Measurements from ENCODE around the gene MELTF.

MELTF gene

DNA sequence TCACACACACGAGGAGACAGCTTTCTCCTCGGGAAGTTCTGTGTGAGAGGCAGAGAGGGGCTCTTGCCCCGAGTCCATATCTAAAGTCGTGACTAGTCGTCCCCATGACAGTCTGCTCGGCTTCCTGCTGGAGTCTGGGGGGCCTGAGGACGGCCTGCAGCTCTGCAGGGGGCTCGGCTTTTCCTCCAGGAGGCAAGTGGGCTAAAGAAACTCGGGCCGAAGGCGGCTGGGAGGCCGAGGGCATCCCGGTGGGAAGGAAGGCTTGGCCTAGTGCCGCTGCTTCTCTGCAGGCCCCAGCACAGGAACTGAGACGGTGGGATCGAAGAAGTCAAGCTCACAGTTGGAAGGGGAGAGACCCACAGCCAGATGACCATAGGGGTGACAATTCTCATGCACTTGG lies 35.6 kb downstream of the MELTF start:
- DNase-seq (ENCODE audit: low read depth) = no peak

- DNase-seq (ENCODE audit: low read depth) = no peak
These were observed 37.1 kb downstream of the MELTF start for GRCh38 chr3:196992461-196993065.

- DNase-seq (ENCODE audit: low read depth) = no peak
These were observed 37.8 kb downstream of the MELTF start for GRCh38 chr3:196991581-196992460.

GRCh38 chr3:196990601-196991007 lies 39.0 kb downstream of the MELTF start:
- no peak for DNase-seq (ENCODE audit: low read depth)

DNA sequence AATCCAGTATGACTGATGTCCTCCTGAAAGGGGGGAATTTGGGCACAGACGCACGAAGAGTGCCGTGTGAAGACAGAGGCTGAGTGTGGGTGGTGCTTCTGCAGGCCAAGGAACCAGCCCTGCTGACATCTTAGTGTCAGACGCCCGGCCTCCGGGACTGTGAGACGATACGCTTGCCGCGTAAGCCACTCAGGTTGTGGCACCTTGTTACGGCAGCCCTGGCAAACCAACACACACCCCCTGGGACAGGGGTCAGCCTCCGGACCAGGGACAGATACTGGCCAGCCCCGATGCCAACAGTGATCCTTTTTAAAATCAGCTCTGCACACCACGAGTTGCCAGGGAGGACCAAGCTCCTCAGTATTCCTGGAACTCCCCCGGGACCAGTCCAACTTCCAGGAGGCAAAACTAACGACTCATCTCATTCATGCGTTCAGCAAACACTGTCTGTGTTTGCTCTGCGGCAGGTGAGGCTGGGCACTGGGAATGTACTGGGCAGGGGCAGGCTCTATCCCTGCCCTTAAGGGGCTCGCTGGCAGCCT lies 39.8 kb downstream of the MELTF start:
- no peak for DNase-seq (ENCODE audit: low read depth)

DNA sequence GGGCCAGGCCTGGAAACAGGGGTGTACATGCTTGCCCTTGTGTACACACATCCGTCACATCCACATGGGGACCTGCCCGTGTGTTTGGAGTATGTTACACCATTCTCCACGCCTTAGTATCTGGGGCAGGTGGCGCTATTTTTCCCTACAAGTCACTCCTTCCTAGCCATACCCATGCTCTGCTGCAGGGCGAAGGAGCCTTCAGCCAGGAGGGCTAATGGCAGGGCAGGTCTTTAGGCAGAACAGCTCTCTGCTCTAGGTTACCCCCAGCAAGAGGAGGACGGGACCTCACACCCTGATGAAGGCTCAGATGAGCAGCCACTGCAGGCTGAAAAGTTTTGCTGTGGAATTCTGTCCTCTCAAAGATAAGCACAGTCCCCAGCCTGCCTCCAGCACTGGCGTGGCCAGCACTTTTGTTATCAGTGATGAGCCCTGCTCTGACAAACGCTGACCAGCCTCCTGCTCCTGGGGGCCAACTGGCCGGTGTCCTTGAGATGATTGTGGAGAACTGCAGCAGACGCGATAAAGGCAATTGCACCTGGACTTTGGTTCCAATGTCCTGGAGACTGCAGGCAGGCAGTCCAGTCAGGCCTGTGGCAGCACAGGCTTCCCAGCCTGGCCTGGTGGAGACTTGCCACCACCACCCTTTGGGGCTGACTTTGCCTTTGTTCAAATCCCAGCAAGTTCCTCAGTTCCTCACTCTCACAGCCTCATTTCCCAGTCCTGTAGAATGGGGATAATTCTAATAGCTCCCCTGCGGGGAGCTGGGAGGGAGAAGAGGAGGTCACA lies 41.2 kb downstream of the MELTF start:
- no peak for DNase-seq (ENCODE audit: low read depth)

- DNase-seq (ENCODE audit: low read depth) = no peak
These were observed 42.6 kb downstream of the MELTF start for GRCh38 chr3:196987022-196987421.

DNA sequence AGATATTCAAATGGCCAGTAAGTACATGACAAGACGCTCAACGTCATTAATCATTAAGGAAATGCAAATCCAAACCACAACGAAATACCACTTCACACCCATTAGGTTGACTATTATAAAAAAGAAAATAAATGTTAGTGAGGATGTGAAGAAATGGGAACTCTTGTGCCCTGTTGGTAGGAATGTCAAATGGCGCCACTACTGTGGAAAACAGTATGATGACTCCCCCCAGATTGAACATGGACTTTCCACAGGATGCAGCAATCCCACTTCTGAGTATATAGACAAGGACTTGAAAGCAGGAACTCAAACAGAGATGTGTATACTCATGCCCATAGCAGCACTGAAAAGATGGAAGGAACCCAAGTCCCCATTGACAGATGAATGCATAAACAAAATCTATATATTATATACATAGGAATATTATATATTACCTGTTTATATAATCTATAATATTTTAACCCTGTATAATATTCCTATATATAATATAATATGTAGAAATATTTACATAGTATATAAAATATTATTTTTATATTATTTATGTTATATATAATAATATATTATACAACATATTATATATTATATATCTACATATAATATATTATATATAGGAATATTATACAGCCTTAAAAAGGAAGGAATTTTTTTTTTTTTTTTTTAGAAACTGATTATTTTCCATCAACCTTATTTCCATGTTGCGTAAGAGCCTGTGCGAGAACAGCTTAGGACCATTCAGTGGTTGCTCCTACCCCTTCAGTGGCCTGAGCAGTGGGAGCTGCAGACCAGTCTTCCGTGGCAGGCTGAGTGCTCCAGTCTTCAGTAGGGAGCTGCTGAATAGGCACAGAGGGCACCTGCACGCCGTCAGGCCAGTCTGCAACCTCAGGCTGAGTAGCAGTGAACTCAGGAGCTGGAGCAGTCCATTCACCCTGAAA lies 43.4 kb downstream of the MELTF start:
- DNase-seq (ENCODE audit: low read depth) = no peak

- DNase-seq (ENCODE audit: low read depth) = no peak
These were observed 44.3 kb downstream of the MELTF start for GRCh38 chr3:196985298-196985697.

DNA sequence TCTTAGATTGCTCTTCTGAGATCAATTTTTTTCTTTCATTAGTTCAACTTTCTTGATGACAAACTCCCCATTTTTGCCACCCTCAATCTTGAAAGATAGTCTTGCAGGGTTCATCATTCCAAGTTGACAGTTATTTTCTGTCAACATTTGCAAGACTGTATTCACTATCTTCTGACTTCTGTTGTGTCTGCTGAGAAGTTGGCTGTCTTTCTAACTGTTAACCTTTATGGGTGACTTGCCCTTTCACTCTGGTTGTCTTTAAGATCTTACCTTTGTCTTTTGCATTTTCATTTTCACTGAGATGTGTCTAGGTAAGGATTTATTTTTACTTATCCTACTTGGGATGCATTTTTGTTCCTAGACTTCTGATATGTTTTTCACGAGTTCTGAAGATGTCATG lies 46.4 kb downstream of the MELTF start:
- no peak for DNase-seq (ENCODE audit: low read depth)

GRCh38 chr3:196981657-196982056 lies 48.0 kb downstream of the MELTF start:
- no peak for DNase-seq (ENCODE audit: low read depth)

- no peak for DNase-seq (ENCODE audit: low read depth)
These were observed 50.1 kb downstream of the MELTF start for GRCh38 chr3:196979545-196979944.

GRCh38 chr3:196976941-196977340 lies 52.7 kb downstream of the MELTF start:
- DNase-seq (ENCODE audit: low read depth) = no peak

GRCh38 chr3:196975349-196975748 lies 54.3 kb downstream of the MELTF start:
- no peak for DNase-seq (ENCODE audit: low read depth)

DNA sequence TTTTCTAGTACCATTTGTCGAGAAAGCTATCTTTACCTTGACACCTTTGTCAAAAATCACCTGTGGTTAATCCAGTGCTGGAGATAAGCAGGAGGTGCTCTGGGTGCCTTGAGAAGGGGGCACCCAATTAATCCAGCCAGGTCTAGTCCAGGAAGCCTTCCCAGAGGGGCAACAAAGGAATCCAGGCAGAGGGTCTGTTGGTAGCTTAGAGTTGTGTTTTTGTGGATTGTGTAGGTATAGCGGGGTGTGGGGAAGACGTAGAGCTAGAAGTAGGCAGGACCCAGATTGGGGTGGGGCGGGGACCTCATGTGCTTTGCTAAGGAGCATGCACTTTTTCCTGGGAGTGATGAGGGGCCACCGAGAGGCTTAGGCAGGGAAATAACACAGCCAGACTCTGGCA lies 55.0 kb downstream of the MELTF start:
- DNase-seq (ENCODE audit: low read depth) = no peak

DNA sequence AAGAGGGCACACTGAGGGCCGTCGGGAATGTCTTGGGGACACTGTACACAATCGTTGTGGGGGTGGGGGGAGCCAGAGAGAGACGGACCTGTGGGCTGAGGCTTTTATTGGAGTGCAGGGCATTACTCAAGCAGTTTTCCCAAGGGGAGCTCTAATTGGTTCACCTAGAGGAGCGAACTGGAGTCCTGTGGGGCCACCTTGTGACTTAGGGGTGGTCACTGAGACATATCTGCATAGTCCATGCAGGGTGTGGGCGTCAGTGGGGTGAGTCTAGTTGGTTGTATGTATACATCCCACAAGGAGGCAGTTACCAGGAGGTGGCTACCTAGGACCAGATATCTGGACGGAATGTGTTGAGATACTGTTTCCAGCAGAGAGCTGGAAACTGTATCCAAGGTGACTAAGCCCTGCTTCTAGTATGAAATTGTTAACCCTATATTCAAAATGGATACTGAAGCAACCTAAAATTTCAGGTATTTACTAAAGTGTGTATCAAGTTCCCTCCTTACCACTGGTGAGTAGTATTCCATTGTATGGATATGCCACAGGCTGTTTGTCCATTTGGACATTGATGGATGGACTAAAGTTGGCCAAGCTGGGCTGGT lies 58.4 kb downstream of the MELTF start:
- DNase-seq (ENCODE audit: low read depth) = no peak

DNA sequence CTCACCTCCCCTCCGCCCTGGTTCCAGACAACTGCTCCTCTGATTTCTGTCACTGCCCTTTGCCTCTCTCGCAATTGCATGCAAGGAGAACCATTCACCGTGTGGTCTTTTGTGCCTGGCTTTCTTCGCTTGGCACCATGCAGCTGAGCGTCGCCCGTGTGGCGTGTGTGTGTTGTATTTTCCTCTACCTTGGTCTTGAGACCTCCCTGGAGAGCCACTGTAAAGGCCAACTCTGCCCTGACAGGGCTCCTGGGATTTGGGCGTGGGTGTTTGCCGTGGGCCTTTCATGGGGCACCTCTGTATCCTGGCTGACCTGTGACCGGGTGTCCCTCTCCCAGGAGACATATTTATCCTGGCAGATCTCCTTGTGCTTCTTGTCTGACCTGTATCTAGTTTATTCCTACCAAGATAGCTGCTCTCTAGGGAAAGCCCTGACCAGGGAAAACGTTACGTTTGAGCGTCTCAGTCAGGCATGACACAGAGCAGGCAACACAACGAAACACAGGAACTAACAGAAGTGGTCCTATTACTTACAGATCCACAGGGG lies 59.0 kb downstream of the MELTF start:
- no peak for DNase-seq (ENCODE audit: low read depth)

DNA sequence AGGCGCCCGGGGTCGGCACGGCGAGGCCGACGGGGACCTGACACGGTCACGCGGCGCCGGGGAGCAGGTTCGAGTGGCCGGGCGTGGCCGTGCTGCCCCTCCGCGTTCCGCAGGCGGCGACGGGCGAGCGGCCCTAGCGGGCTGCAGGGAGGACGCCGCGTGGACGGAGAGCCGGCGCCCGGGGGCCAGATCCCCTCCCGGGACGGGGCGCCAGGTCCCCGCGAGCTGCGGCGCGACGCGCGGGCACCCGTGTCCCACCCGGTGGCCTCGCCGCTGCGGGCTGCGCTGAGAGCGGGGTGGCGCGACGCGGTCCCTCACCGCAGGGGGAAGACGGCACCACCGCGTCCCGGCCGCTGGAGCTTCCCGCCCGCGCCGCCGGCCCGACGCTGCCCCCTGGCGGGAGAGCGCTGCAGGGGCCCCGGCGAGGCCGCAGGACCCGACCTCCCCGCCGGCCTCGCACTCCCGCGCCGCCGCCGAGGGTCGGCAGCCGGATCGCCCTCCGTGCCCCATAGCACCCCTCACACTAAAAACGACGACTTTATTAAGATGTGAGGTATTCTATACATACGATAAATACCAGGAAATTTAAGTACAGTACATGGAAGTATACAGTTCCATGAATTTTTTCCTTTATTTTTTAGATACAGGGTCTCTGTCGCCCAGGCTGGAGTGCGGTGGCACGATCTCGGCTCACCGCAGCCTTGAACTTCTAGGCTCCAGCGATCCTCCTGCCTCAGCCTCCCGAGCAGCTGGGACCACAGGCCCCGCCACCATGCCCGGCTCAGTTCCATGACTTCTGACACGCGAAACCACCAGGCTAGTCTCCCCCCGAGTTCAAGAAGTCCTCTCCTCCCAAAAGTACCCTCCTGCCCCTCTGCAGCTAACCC lies 59.7 kb downstream of the MELTF start:
- no peak for DNase-seq (ENCODE audit: low read depth)

DNA sequence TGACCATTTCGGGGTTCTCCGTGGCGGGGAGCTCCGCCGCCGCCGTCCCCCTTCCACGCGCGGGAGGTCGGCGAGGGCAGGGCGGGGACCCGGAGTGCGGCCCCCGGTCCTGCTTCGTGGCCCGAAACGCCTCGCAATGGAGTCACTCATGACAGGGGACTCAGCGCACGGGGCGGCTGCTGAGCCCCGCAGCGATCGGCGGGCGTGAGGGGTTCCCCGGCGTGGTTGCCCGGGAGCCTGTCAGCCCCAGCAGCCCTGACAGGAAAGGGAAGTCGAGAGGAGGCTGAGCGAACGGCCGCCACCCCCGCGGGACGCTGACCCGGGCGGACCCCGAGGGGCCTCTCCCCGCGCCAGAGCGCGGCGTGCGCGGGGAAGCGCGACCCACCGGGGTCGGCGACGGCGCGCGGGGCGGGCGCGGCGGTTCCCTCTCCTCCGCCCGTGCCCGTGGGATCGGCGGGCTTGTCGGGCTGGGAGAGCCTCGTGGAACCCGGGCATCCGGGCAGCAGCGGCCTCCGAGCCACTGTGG lies 60.4 kb downstream of the MELTF start:
- no peak for DNase-seq (ENCODE audit: low read depth)
